BJ (cell line): ENCODE results near the gene RNFT1. TPM values are rescaled to one million over a fixed set of nuclear protein-coding genes. Genes with fewer than 3 reads are reported as not detected.
"Not testable (repeated sequence)": the region's sequence is repeated elsewhere in the genome, so short reads cannot be mapped to it uniquely, and the experiment has no call there.

Experiments used
- CTCF ChIA-PET: fragments of 350-600 bp; formaldehyde crosslinking; extraction: SDS; loops from one replicate; lab custom pipeline; 2021; ENCODE audit warnings: antibody characterized with exemption, inconsistent platforms; lab: Yijun Ruan, JAX
- POLR2A ChIA-PET: fragments of 300-600 bp; sonication (Branson Sonifier 250); formaldehyde crosslinking; extraction: SDS; loops from one replicate; lab custom pipeline; 2021; ENCODE audit warnings: antibody characterized with exemption; lab: Charles Lee
- DNase-seq: peaks from one replicate; pipeline ENCODE4 v3.0.0-alpha.2; 2011; ENCODE audit warnings: low read depth
- H3K27me3 ChIP-seq: 2 replicates; pipeline ENCODE4 v1.6.0; 2011; ENCODE audit warnings: low read length; ENCODE audit not compliant: control insufficient read depth, insufficient read depth
- H3K36me3 ChIP-seq: 2 replicates; pipeline ENCODE4 v1.5.1; 2011; ENCODE audit warnings: low read length; ENCODE audit not compliant: control insufficient read depth, insufficient read depth
- H3K4me3 ChIP-seq: 2 replicates; pipeline ENCODE4 v1.5.1; 2011; ENCODE audit warnings: low read depth, mild to moderate bottlenecking, control low read depth, low read length
- CTCF ChIP-seq: IDR thresholded peaks from 2 replicates; pipeline ENCODE4 v1.5.1; 2011; ENCODE audit warnings: low read depth, mild to moderate bottlenecking, control low read depth, inconsistent platforms, low read length, moderate library complexity; ENCODE audit not compliant: insufficient read depth
- polyA minus RNA-seq: library from RNA; depleted of rRNA, polyadenylated mRNA; stranded (reverse); fragments of >200 nt; gene quantifications from 2 replicates; pipeline ENCODE4 v1.2.3, GENCODE V29; 2011; rRNA and poly(A)+ RNA removed
- polyA plus RNA-seq: library from polyadenylated mRNA; depleted of rRNA; stranded (reverse); fragments of >200 nt; gene quantifications from 2 replicates; pipeline ENCODE4 v1.2.3, GENCODE V29; 2011; rRNA removed

Gene RNFT1, protein sequence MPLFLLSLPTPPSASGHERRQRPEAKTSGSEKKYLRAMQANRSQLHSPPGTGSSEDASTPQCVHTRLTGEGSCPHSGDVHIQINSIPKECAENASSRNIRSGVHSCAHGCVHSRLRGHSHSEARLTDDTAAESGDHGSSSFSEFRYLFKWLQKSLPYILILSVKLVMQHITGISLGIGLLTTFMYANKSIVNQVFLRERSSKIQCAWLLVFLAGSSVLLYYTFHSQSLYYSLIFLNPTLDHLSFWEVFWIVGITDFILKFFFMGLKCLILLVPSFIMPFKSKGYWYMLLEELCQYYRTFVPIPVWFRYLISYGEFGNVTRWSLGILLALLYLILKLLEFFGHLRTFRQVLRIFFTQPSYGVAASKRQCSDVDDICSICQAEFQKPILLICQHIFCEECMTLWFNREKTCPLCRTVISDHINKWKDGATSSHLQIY
- polyA plus RNA-seq (12.4 and 13.6 TPM in 2 replicates), polyA minus RNA-seq (4.8 and 8.4 TPM in 2 replicates)

GRCh38 chr17:59964482-59965328 lies at the start of gene RNFT1:
Gene RNFT1 (minus strand): TSS chr17:59964740. CDS start chr17:59964663, 77 bp downstream.
- TF ChIP-seq CTCF, result no peak
- no peaks in the 10 kb centered on the region for H3K36me3 ChIP-seq
- POLR2A ChIA-PET, result interaction anchor here (0.6 kb wide), 1 partner anchor 93 kb away, joined by 4 read pairs; no protein-coding TSS in a partner anchor
- CTCF ChIA-PET, result interaction anchor here (0.6 to 1.1 kb wide), 2 partner anchors 50 to 66 kb away, joined by 3 read pairs; no protein-coding TSS in a partner anchor
- no peaks in the 10 kb centered on the region for H3K27me3 ChIP-seq
- peak; percentile 17 for DNase-seq
- peak within 1 kb of the TSS; percentile 94 for H3K4me3 ChIP-seq

DNA sequence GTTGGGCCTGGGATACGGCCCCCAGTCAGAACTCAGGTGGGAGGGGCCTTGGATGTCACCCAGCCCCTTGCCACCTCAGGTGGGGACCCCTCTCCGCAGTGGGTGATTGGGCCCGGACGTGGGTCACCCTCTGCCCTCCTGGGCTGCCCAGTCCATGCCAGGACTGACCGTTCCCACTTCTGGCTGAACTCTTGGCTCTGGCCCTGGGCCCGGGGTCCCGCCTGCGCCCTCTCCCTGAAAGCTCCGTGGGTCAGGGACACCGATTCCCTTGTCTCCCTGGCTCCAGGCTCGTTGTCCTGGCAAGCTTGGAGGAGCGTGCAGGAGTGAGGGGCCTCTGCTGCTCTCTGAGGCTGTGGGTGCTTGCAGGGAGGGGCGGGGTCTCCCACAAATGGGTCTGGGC lies 44.8 kb upstream of the RNFT1 start:
- H3K36me3 ChIP-seq, H3K4me3 ChIP-seq, DNase-seq, H3K27me3 ChIP-seq, POLR2A ChIA-PET, CTCF ChIA-PET: not testable (repeated sequence)

- DNase-seq, H3K27me3 ChIP-seq, H3K4me3 ChIP-seq, CTCF ChIA-PET, POLR2A ChIA-PET, H3K36me3 ChIP-seq: not testable (repeated sequence)
Observed at GRCh38 chr17:60008377-60008776, 43.8 kb upstream of the RNFT1 start.

GRCh38 chr17:60006160-60006559 lies 41.6 kb upstream of the RNFT1 start:
- no peak overlapping the region for H3K4me3 ChIP-seq
- no peaks in the 10 kb centered on the region for H3K36me3 ChIP-seq
- H3K27me3 ChIP-seq, result no peaks in the 10 kb centered on the region
- POLR2A ChIA-PET, result no interaction called here
- TF ChIP-seq CTCF, result no peak
- DNase-seq, result no peak
- CTCF ChIA-PET, result no interaction called here

DNA sequence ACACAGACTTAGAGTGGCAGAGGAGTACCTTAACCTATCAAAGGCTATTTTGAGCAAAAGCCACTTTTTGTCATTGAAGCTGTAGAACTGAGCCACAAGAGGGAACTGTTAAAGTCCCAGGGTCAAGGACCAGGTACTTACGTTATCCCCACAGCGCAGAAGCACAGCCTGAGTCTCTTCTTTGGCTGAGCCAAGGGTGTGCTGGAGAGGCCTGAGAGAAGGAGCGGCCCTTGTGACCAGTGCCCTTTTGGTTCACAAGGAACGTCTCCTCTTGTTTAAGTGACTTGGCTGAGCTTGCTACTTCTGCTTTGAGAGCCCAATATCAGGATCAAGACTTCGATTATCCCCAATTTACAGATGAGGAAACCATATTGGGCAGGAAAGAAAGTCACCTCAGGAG lies 40.0 kb upstream of the RNFT1 start:
- DNase-seq, H3K27me3 ChIP-seq, H3K4me3 ChIP-seq, CTCF ChIA-PET, H3K36me3 ChIP-seq, POLR2A ChIA-PET: not testable (repeated sequence)

GRCh38 chr17:60002405-60002804 lies 37.9 kb upstream of the RNFT1 start:
- H3K36me3 ChIP-seq, H3K4me3 ChIP-seq, DNase-seq, CTCF ChIA-PET, H3K27me3 ChIP-seq, POLR2A ChIA-PET: not testable (repeated sequence)

DNA sequence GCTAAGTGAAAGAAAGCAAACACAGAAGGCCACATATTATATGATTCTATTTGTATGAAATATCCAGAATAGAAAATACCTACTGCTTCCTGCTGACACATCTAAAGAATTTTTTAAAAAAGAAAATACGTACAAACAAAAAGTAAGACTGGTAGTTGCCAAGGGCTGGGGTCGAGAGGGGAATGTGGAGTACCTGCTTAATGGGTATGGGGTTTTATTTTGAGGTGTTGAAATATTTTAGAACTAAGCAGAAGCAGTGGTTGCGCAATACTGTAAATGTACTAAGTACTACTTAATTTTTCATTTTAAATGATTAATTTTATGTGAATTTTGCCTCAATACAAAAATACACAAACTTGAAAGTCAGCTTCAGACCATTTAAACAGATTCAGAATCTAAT lies 32.1 kb upstream of the RNFT1 start:
- DNase-seq, H3K27me3 ChIP-seq, CTCF ChIA-PET, POLR2A ChIA-PET, H3K4me3 ChIP-seq, H3K36me3 ChIP-seq: not testable (repeated sequence)

DNA sequence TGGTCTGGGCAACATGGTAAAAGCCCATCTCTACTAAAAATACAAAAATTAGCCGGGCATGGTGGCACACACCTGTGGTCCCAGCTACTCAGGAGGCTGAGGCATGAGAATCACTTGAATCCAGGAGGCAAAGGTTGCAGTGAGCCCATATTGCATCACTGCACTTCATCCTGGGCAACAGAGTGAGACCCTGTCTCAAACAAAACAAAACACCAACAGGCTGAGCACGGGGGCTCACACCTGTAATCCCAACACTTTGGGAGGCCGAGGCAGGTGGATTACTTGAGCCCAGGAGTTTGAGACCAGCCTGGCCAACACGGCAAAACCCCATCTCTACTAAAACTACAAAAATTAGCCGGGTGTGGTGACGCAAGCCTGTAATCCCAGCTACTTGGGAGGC lies 10.6 kb upstream of the RNFT1 start:
- DNase-seq, H3K4me3 ChIP-seq, H3K36me3 ChIP-seq, POLR2A ChIA-PET, CTCF ChIA-PET, H3K27me3 ChIP-seq: not testable (repeated sequence)

GRCh38 chr17:59973483-59973882 lies 8.9 kb upstream of the RNFT1 start:
- H3K36me3 ChIP-seq, POLR2A ChIA-PET, H3K4me3 ChIP-seq, H3K27me3 ChIP-seq, DNase-seq, CTCF ChIA-PET: not testable (repeated sequence)
